B cell (primary cell): ENCODE results near the gene FOLR1. TPM values are rescaled to one million over a fixed set of nuclear protein-coding genes. Genes with fewer than 3 reads are reported as not detected.

ENCODE experiments used
- ATAC-seq: fragments of 200-7000 bp; cut with Tn5 transposase; one replicate; pipeline ENCODE4 v1.10.0; 2021; ENCODE audit warnings: low read depth, mild to moderate bottlenecking, moderate number of reproducible peaks, moderate library complexity
- CTCF ChIA-PET: fragments of 350-600 bp; sonication (Branson Sonifier 250); formaldehyde crosslinking; loops from one replicate; lab custom pipeline; 2021; ENCODE audit warnings: antibody characterized with exemption, inconsistent platforms; lab: Charles Lee
- POLR2A ChIA-PET: fragments of 350-600 bp; sonication (Branson Sonifier 250); formaldehyde crosslinking; loops from one replicate; lab custom pipeline; 2021; ENCODE audit warnings: antibody characterized with exemption; lab: Charles Lee
- DNase-seq: peaks from one replicate; pipeline ENCODE4 v3.0.0; 2013
- H2AFZ ChIP-seq: 2 replicates; pipeline ENCODE4 v1.6.1; 2012; ENCODE audit warnings: mild to moderate bottlenecking, low read depth, low read length; ENCODE audit not compliant: insufficient read depth, poor library complexity, severe bottlenecking
- H3K27ac ChIP-seq, 2 donors: 1 replicate in 1 of 2; 2 replicates in 1 of 2; pipeline ENCODE4 v1.5.1; 2012 to 2013; ENCODE audit warnings: low read length in 2 of 2, mild to moderate bottlenecking in 2 of 2, moderate library complexity in 1 of 2
- H3K27me3 ChIP-seq, 4 experiments: fragments of 200-600 bp in 1 of 4; sonication (generic) in 1 of 4; replicated peaks in 1 of 4; 1 replicate in 2 of 4; 2 replicates in 2 of 4; pipeline versions ENCODE4 v1.6.1 to v1.7.0; 2013 to 2016; ENCODE audit warnings: low read length in 3 of 4, mild to moderate bottlenecking in 2 of 4, mixed read lengths in 1 of 4, moderate library complexity in 1 of 4; ENCODE audit not compliant: insufficient read depth in 4 of 4, control insufficient read depth in 3 of 4; ENCODE audit errors: control extremely low read depth in 1 of 4
- H3K36me3 ChIP-seq, 2 experiments: replicated peaks in 1 of 2; 1 replicate in 1 of 2; 2 replicates in 1 of 2; pipeline versions ENCODE4 v1.6.1 to v1.7.1; 2013; ENCODE audit warnings: low read length in 1 of 2; ENCODE audit not compliant: insufficient read depth in 2 of 2, control insufficient read depth in 1 of 2; ENCODE audit errors: control extremely low read depth in 1 of 2, extremely low read depth in 1 of 2
- H3K4me1 ChIP-seq, 2 donors: fragments of 200-600 bp in 1 of 2; sonication (generic) in 1 of 2; 1 replicate in 1 of 2; 2 replicates in 1 of 2; pipeline versions ENCODE4 v1.5.1 to v1.6.1; 2013 to 2017; ENCODE audit warnings: low read length in 2 of 2; ENCODE audit not compliant: control insufficient read depth in 2 of 2, insufficient read depth in 2 of 2
- H3K4me2 ChIP-seq: replicated peaks from 2 replicates; pipeline ENCODE3; 2012; ENCODE audit warnings: mild to moderate bottlenecking, low read depth, low read length; ENCODE audit not compliant: poor library complexity, severe bottlenecking
- H3K4me3 ChIP-seq, 5 experiments: fragments of 200-600 bp in 1 of 5; sonication (generic) in 1 of 5; 1 replicate in 3 of 5; 2 replicates in 2 of 5; pipeline versions ENCODE4 v1.5.1 to v1.7.0; 2011 to 2016; ENCODE audit warnings: low read length in 4 of 5, mild to moderate bottlenecking in 4 of 5, low read depth in 2 of 5, control low read depth in 1 of 5, moderate library complexity in 1 of 5; ENCODE audit not compliant: insufficient read depth in 1 of 5; ENCODE audit errors: control extremely low read depth in 1 of 5, extremely low read depth in 1 of 5
- H3K79me2 ChIP-seq: fragments of 200-600 bp; sonication (generic); one replicate; pipeline ENCODE4 v1.6.0; 2016; ENCODE audit warnings: low read length; ENCODE audit not compliant: control insufficient read depth, insufficient read depth
- H3K9ac ChIP-seq: fragments of 200-600 bp; sonication (generic); 2 replicates; pipeline ENCODE4 v1.6.1; 2017; ENCODE audit warnings: mild to moderate bottlenecking, low read length, moderate library complexity
- H3K9me3 ChIP-seq, 3 donors: one replicate each; pipeline versions ENCODE4 v1.6.1 to v1.7.1; 2013; ENCODE audit warnings: low read length in 2 of 3; ENCODE audit not compliant: control insufficient read depth in 2 of 3, insufficient read depth in 1 of 3; ENCODE audit errors: control extremely low read depth in 1 of 3
- H4K20me1 ChIP-seq: 2 replicates; pipeline ENCODE4 v1.6.0; 2012; ENCODE audit warnings: mild to moderate bottlenecking, low read length; ENCODE audit not compliant: insufficient read depth, control insufficient read depth, poor library complexity, severe bottlenecking
- H3K27ac Mint-ChIP-seq: one replicate; pipeline ENCODE4 v1.8.0; 2021; ENCODE audit warnings: mixed read lengths
- H3K27me3 Mint-ChIP-seq: one replicate; pipeline ENCODE4 v1.8.0; 2021; ENCODE audit warnings: mixed read lengths
- H3K4me1 Mint-ChIP-seq: one replicate; pipeline ENCODE4 v1.8.0; 2021; ENCODE audit warnings: mixed read lengths
- H3K4me3 Mint-ChIP-seq: one replicate; pipeline ENCODE4 v1.8.0; 2021; ENCODE audit warnings: mixed read lengths
- H3K9me3 Mint-ChIP-seq: one replicate; pipeline ENCODE4 v1.8.0; 2022; ENCODE audit warnings: mixed read lengths; ENCODE audit not compliant: insufficient read depth
- EZH2 ChIP-seq: IDR thresholded peaks from 2 replicates; pipeline ENCODE4 v1.6.1; 2012; ENCODE audit warnings: borderline replicate concordance, low read depth, mild to moderate bottlenecking, moderate library complexity, low read length; ENCODE audit not compliant: insufficient read depth, poor library complexity, severe bottlenecking
- WGBS: methylation state at CpG from one replicate; pipeline ENCODE4 v1.1.5; 2013; ENCODE audit warnings: missing lambda C conversion rate; ENCODE audit not compliant: insufficient coverage; 5-methylcytosine and 5-hydroxymethylcytosine counted together
- intact Hi-C: fragments of 100-400 bp; cut with micrococcal nuclease; formaldehyde crosslinking; loops from one replicate; pipeline ENCODE4 v1.10.0; 2022
- polyA plus RNA-seq: library from polyadenylated mRNA; depleted of rRNA; stranded (reverse); fragments of >200 nt; gene quantifications from 2 replicates; pipeline ENCODE4 v1.2.3, GENCODE V29; 2012
- total RNA-seq, 2 donors: library from RNA; stranded (reverse); fragments of 120-200 nt in 1 of 2; gene quantifications; 1 replicate in 1 of 2; 2 replicates in 1 of 2; pipeline versions ENCODE4 v1.2.3 to v1.2.4, GENCODE V29; 2013 to 2022
- TF ChIP-seq, protein P1 (sequence below): fragments of 200-600 bp; IDR thresholded peaks from one replicate; pipeline ENCODE4 v1.8.0; 2022; ENCODE audit warnings: antibody characterized with exemption, mild to moderate bottlenecking

FOLR1 gene
- total and polyA plus RNA-seq, 2 donors (not counting 1 experiment from before 2014, with no cell fraction given) = not detected

DNA sequence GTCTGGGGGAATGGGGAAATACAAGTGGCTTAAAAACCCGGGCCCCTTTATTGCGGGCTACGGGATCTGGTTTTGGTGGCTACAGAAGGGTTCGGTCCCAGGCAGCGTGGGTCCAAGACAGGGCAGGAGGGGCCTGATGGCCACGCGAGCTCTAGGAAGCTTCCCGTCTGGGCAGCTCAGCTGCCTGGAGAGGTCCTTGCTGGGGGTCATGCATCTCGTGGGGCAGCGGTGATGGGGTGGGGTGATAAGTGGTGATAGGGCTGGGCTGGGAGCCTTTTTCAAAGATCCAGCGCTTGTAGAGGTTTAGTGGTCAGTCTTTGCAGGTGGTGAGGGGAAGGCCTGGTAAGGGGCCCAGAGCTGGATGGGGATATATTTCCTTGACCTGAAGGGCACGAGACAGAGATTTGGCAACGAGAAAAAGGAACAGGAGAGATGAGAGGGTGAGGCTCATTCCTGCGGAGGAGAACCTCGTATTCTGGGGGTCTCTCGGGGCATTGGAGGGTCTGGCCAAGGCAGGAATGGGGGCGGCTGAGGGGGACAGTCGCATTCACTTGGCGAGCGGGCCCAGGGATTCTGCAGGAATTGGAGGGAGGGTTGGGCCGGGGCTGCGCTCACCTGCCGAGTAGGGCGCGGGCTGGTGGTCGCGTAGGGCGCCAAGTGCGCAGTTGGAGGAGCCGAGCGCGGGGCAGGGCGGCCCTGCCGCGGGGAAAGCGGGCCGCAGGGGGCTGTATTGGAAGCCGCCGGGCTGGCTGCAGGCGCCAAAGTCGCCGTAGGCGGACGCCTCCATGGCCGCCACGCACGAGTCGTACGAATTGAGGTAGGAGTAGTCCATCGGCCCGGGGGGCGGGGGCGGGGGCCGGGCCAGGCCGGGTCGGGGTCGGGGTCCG is 51.5 kb downstream of the FOLR1 start:
- H3K4me2 ChIP-seq = peak overlapping the region; percentile 47
- ATAC-seq = no peak
- no peak overlapping the region for H2AFZ ChIP-seq
- Mint-ChIP-seq H3K27me3 (peaks cover 41% of the 10 kb centered on the region), H3K4me3 (peak overlapping the region; percentile 65), H3K4me1 (peaks cover 30% of the 10 kb centered on the region), H3K9me3 (no peaks in the 10 kb centered on the region), H3K27ac (no peak overlapping the region)
- peaks cover 0 to 75% (median 44%) of the 10 kb centered on the region in 4 experiments for H3K27me3 ChIP-seq
- no peak for DNase-seq
- H3K9ac ChIP-seq = no peak overlapping the region
- intact Hi-C loops = no loop called here
- H3K4me3 ChIP-seq = no peak overlapping the region
- peaks cover 22 to 40% of the 10 kb centered on the region in 2 donors for H3K4me1 ChIP-seq
- WGBS = 31% methylated on average over 52 of the region's 58 CpGs
- TF ChIP-seq EZH2 = peak; percentile 81
- TF ChIP-seq, protein P1, sequence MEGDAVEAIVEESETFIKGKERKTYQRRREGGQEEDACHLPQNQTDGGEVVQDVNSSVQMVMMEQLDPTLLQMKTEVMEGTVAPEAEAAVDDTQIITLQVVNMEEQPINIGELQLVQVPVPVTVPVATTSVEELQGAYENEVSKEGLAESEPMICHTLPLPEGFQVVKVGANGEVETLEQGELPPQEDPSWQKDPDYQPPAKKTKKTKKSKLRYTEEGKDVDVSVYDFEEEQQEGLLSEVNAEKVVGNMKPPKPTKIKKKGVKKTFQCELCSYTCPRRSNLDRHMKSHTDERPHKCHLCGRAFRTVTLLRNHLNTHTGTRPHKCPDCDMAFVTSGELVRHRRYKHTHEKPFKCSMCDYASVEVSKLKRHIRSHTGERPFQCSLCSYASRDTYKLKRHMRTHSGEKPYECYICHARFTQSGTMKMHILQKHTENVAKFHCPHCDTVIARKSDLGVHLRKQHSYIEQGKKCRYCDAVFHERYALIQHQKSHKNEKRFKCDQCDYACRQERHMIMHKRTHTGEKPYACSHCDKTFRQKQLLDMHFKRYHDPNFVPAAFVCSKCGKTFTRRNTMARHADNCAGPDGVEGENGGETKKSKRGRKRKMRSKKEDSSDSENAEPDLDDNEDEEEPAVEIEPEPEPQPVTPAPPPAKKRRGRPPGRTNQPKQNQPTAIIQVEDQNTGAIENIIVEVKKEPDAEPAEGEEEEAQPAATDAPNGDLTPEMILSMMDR = no peak
- no peak overlapping the region for H3K27ac ChIP-seq
- H4K20me1 ChIP-seq = peaks cover 5% of the 10 kb centered on the region
- H3K79me2 ChIP-seq = no peaks in the 10 kb centered on the region
- POLR2A ChIA-PET = no interaction called here
- H3K36me3 ChIP-seq = peaks cover 0 to 2% of the 10 kb centered on the region in 2 experiments
- H3K9me3 ChIP-seq = peaks cover 0 to 25% (median 0%) of the 10 kb centered on the region in 3 donors
- CTCF ChIA-PET = interaction anchor here (0.8 kb wide), 1 partner anchor 21 kb away, joined by 3 read pairs; no protein-coding TSS in a partner anchor

DNA sequence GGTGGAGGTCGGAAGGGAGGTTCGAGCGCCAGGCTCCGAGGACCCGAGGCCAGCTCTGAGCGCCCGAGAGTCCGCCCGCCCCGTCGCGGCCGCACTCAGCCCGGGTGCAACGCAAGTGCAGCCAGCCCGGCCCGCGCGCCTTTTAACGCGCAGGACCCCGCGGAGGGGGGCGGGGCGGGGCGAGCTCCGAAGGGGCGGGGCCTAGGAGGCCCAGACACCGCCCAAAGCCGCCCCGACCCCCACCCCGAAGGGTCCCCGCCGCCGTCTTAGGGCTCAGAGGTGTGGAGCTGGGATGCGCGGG is 52.1 kb downstream of the FOLR1 start, which contains the start of gene PHOX2A:
PHOX2A (minus strand) TSS at position 117 of the 301 bp plus-strand sequence. CDS start 172 bp downstream, outside the sequence.
- CTCF ChIA-PET = no interaction called here
- intact Hi-C loops = no loop called here
- Histone ChIP-seq H3K4me3 (peak within 1 kb of the TSS in 1 of 5 experiments; percentile 14), H3K9ac (no peak within 1 kb of the TSS), H4K20me1 (no peaks in the 10 kb centered on the region), H3K27ac (no peak within 1 kb of the TSS), H3K9me3 (peaks cover 0 to 25% (median 0%) of the 10 kb centered on the region in 3 donors), H3K4me1 (peaks cover 22 to 40% of the 10 kb centered on the region in 2 donors), H2AFZ (no peak within 1 kb of the TSS), H3K79me2 (no peaks in the 10 kb centered on the region), H3K36me3 (no peaks in the 10 kb centered on the region), H3K27me3 (peaks cover 0 to 75% (median 45%) of the 10 kb centered on the region in 4 experiments), H3K4me2 (peak within 1 kb of the TSS; percentile 47)
- DNase-seq (no peak), ATAC-seq (no peak)
- no peaks in the 10 kb centered on the region for H3K9me3 Mint-ChIP-seq
- peaks cover 29% of the 10 kb centered on the region for H3K4me1 Mint-ChIP-seq
- no peak for TF ChIP-seq EZH2
- TF ChIP-seq, protein P1 = no peak
- 12% methylated on average over 37 of the region's 37 CpGs for WGBS
- POLR2A ChIA-PET = no interaction called here
- peak within 1 kb of the TSS; percentile 65 for H3K4me3 Mint-ChIP-seq
- H3K27ac Mint-ChIP-seq = no peak within 1 kb of the TSS
- H3K27me3 Mint-ChIP-seq = peaks cover 44% of the 10 kb centered on the region
